ENCODE data around the gene TXNL1.

GRCh38 chr18:56593906-56594305 lies 44.5 kb downstream of the TXNL1 start:
- TF ChIP-seq YY1 (IDR thresholded peaks at IDR 0.05; ENCODE audit: insufficient read depth, insufficient read length) (no peak), SUZ12 (IDR thresholded peaks at IDR 0.05; ENCODE audit: extremely low read depth, insufficient read depth, insufficient read length) (no peak)
